NB4 (cell line): Measurements from ENCODE around the gene IGFL1.
"Not testable (repeated sequence)": the region's sequence is repeated elsewhere in the genome, so short reads cannot be mapped to it uniquely, and the experiment has no call there.

Experiments used
- DNase-seq: peaks from one replicate; pipeline ENCODE4 v3.0.0; 2010; ENCODE audit warnings: low read depth
- H3K4me3 ChIP-seq: one replicate; pipeline ENCODE4 v1.5.1; 2011; ENCODE audit warnings: mild to moderate bottlenecking, low read depth, low read length, moderate library complexity
- CTCF ChIP-seq: IDR thresholded peaks from one replicate; pipeline ENCODE4 v1.5.1; 2012; ENCODE audit warnings: low read depth, low read length
- MAX ChIP-seq: IDR thresholded peaks from 2 replicates; pipeline ENCODE4 v1.6.1; 2011; ENCODE audit warnings: low read depth, low read length
- MYC ChIP-seq: IDR thresholded peaks from 2 replicates; pipeline ENCODE4 v1.6.1; 2011; ENCODE audit warnings: low read depth, low read length
- POLR2A ChIP-seq: IDR thresholded peaks from 2 replicates; pipeline ENCODE4 v1.6.1; 2011; ENCODE audit warnings: mild to moderate bottlenecking; ENCODE audit not compliant: insufficient read length; ENCODE audit errors: extremely low read depth

Gene IGFL1

GRCh38 chr19:46193678-46194077 lies 35.9 kb upstream of the IGFL1 start:
- TF ChIP-seq MYC (no peak), CTCF (no peak), POLR2A (no peak), MAX (no peak)
- H3K4me3 ChIP-seq: peak overlapping the region; percentile 29
- DNase-seq: peak; percentile 77

- DNase-seq: no peak
- TF ChIP-seq CTCF: no peak
- no peak for TF ChIP-seq MYC
- no peak for TF ChIP-seq MAX
- TF ChIP-seq POLR2A: no peak
- no peak overlapping the region for H3K4me3 ChIP-seq
Observed at GRCh38 chr19:46195104-46195503, 34.4 kb upstream of the IGFL1 start.

GRCh38 chr19:46195919-46196318 lies 33.6 kb upstream of the IGFL1 start:
- not testable (repeated sequence) for H3K4me3 ChIP-seq, DNase-seq

GRCh38 chr19:46196410-46197124 lies 33.0 kb upstream of the IGFL1 start:
- H3K4me3 ChIP-seq: no peak overlapping the region
- no peak for DNase-seq
- no peak for TF ChIP-seq MYC
- no peak for TF ChIP-seq POLR2A
- no peak for TF ChIP-seq MAX
- TF ChIP-seq CTCF: no peak

GRCh38 chr19:46197314-46198070 lies 32.0 kb upstream of the IGFL1 start:
- H3K4me3 ChIP-seq: no peak overlapping the region
- no peak for DNase-seq
- no peak for TF ChIP-seq MYC
- no peak for TF ChIP-seq MAX
- no peak for TF ChIP-seq CTCF
- no peak for TF ChIP-seq POLR2A

- no peak overlapping the region for H3K4me3 ChIP-seq
- no peak for DNase-seq
- TF ChIP-seq MYC (no peak), MAX (no peak), POLR2A (no peak), CTCF (no peak)
Observed at GRCh38 chr19:46198756-46199155, 30.8 kb upstream of the IGFL1 start.
